Measurements from ENCODE around the gene GIN1. TPM values are rescaled to one million over a fixed set of nuclear protein-coding genes. Genes with fewer than 3 reads are reported as not detected.
"Not testable (repeated sequence)": the region's sequence is repeated elsewhere in the genome, so short reads cannot be mapped to it uniquely, and the experiment has no call there.

GIN1 gene
- total RNA-seq, 4 donors from 2014 or later: 8.6 to 14.9 (median 11.6) TPM

- H3K9me3 ChIP-seq: no peaks in the 10 kb centered on the region
- H3K4me3 ChIP-seq (replicated peaks in 1 of 3): no peak overlapping the region
- H3K27me3 ChIP-seq: no peaks in the 10 kb centered on the region
- 98 to 100% methylated on average over 1 of the region's 1 CpG for WGBS, 2 donors
- H3K4me1 ChIP-seq: no peaks in the 10 kb centered on the region
- intact Hi-C loops (cut with DNase I): no loop called here
- H3K27ac ChIP-seq: no peak overlapping the region
- peaks cover 15 to 24% of the 10 kb centered on the region in 2 donors for H3K36me3 ChIP-seq
- TF ChIP-seq POLR2A (IDR thresholded peaks at IDR 0.05) (no peak), CTCF (IDR thresholded peaks at IDR 0.05) (no peak)
- DNase-seq: no peak
Measured at GRCh38 chr5:103089272-103089671, 30.7 kb downstream of the GIN1 start.

- WGBS, 2 donors: 97 to 100% methylated on average over 1 of the region's 1 CpG
- Histone ChIP-seq H3K36me3 (peaks cover 15 to 19% of the 10 kb centered on the region in 2 donors), H3K4me1 (no peaks in the 10 kb centered on the region), H3K9me3 (no peaks in the 10 kb centered on the region), H3K4me3 (replicated peaks in 1 of 3) (no peak overlapping the region), H3K27ac (no peak overlapping the region), H3K27me3 (no peaks in the 10 kb centered on the region)
- intact Hi-C loops (cut with DNase I): no loop called here
- TF ChIP-seq CTCF (IDR thresholded peaks at IDR 0.05) (no peak), POLR2A (IDR thresholded peaks at IDR 0.05) (no peak)
- DNase-seq: no peak
Measured at GRCh38 chr5:103086547-103086946, 33.4 kb downstream of the GIN1 start.

GRCh38 chr5:103079796-103080195, 40.1 kb downstream of the GIN1 start:
- Histone ChIP-seq H3K9me3 (no peaks in the 10 kb centered on the region), H3K4me3 (replicated peaks in 1 of 3) (no peak overlapping the region), H3K27me3 (no peaks in the 10 kb centered on the region), H3K36me3 (peaks cover 0 to 1% of the 10 kb centered on the region in 2 donors), H3K27ac (no peak overlapping the region), H3K4me1 (no peaks in the 10 kb centered on the region)
- DNase-seq: no peak
- intact Hi-C loops (cut with DNase I): no loop called here
- TF ChIP-seq CTCF (IDR thresholded peaks at IDR 0.05) (no peak), POLR2A (IDR thresholded peaks at IDR 0.05) (no peak)
- WGBS, 2 donors: 90% methylated on average over 4 of the region's 4 CpGs

- TF ChIP-seq CTCF (IDR thresholded peaks at IDR 0.05) (no peak), POLR2A (IDR thresholded peaks at IDR 0.05) (no peak)
- 91% methylated on average over 4 of the region's 4 CpGs for WGBS, 2 donors
- Histone ChIP-seq H3K9me3 (no peaks in the 10 kb centered on the region), H3K27ac (no peak overlapping the region), H3K4me3 (replicated peaks in 1 of 3) (no peak overlapping the region), H3K36me3 (no peaks in the 10 kb centered on the region), H3K27me3 (no peaks in the 10 kb centered on the region), H3K4me1 (no peaks in the 10 kb centered on the region)
- no peak for DNase-seq
- intact Hi-C loops (cut with DNase I): no loop called here
Measured at GRCh38 chr5:103075442-103075841, 44.5 kb downstream of the GIN1 start.

GRCh38 chr5:103073500-103073899, 46.4 kb downstream of the GIN1 start:
- H3K4me1 ChIP-seq; DNase-seq; intact Hi-C loops (cut with DNase I); H3K9me3 ChIP-seq; H3K27me3 ChIP-seq; H3K27ac ChIP-seq; H3K36me3 ChIP-seq; H3K4me3 ChIP-seq (replicated peaks in 1 of 3): not testable (repeated sequence)
- WGBS, 2 donors: 77 to 82% methylated on average over 4 of the region's 4 CpGs

GRCh38 chr5:103066326-103066725, 53.6 kb downstream of the GIN1 start:
- no peaks in the 10 kb centered on the region for H3K4me1 ChIP-seq
- no peaks in the 10 kb centered on the region for H3K36me3 ChIP-seq
- 40 to 54% methylated on average over 1 of the region's 1 CpG for WGBS, 2 donors
- no peak for TF ChIP-seq POLR2A (IDR thresholded peaks at IDR 0.05)
- no peak for TF ChIP-seq CTCF (IDR thresholded peaks at IDR 0.05)
- H3K27ac ChIP-seq: no peak overlapping the region
- DNase-seq: no peak
- no peaks in the 10 kb centered on the region for H3K9me3 ChIP-seq
- intact Hi-C loops (cut with DNase I): no loop called here
- no peak overlapping the region for H3K4me3 ChIP-seq (replicated peaks in 1 of 3)
- no peaks in the 10 kb centered on the region for H3K27me3 ChIP-seq

Data from thyroid gland (tissue), 4 donors.